ENCODE results near the gene NEK4. TPM values are rescaled to one million over a fixed set of nuclear protein-coding genes. Genes with fewer than 3 reads are reported as not detected.

Gene NEK4
- total and polyA plus RNA-seq, 2 of the 13 experiments (the other 11 are each of a cell fraction or from before 2014, with no cell fraction given) = 16.5 to 38.0 TPM

DNA sequence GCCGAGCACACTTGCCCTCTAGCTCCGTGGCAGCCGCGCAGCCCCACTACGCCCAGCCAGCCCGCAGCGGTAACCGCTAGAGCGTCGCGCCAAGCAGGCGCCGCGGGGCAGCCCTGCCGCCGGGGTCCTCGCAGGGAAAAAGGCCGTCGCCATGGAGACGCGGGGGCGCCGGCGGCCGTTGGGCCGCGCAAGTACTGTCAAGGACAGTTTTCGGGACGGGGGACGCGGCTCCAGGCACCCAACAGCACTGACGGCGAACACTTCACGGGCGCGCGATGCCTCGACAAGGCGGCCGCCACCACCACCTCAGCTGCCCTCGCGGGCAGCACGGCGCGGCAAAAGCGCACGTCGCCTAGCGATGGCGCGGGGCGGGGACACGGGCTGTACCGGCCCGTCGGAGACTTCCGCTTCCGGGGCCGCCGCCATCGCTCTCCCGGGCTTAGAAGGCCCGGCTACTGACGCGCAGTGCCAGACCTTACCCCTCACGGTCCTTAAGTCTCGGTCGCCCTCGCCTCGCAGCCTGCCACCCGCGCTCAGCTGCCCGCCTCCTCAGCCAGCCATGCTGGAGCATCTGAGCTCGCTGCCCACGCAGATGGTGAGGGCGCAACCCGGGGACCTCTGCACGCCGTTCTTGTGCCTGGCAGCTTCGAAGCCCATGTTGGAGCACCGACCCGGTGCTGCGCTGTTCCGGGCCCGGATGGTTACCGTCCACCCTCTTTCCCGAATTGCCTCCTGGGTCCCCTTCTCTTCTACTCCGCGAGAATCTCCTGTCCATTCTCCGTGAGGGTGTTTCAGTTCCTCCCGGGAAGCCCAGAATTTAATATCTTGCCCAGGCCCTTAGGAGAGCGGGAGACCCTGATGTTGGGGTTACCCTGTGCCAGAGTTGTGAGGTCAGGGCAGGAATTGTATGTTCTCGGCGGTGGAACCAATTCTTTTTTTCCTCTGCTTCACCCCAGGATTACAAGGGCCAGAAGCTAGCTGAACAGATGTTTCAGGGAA lies 64.8 kb downstream of the NEK4 start, which contains the start of the genes GLT8D1 and SPCS1 (continued):
- TF ChIP-seq, protein P1, sequence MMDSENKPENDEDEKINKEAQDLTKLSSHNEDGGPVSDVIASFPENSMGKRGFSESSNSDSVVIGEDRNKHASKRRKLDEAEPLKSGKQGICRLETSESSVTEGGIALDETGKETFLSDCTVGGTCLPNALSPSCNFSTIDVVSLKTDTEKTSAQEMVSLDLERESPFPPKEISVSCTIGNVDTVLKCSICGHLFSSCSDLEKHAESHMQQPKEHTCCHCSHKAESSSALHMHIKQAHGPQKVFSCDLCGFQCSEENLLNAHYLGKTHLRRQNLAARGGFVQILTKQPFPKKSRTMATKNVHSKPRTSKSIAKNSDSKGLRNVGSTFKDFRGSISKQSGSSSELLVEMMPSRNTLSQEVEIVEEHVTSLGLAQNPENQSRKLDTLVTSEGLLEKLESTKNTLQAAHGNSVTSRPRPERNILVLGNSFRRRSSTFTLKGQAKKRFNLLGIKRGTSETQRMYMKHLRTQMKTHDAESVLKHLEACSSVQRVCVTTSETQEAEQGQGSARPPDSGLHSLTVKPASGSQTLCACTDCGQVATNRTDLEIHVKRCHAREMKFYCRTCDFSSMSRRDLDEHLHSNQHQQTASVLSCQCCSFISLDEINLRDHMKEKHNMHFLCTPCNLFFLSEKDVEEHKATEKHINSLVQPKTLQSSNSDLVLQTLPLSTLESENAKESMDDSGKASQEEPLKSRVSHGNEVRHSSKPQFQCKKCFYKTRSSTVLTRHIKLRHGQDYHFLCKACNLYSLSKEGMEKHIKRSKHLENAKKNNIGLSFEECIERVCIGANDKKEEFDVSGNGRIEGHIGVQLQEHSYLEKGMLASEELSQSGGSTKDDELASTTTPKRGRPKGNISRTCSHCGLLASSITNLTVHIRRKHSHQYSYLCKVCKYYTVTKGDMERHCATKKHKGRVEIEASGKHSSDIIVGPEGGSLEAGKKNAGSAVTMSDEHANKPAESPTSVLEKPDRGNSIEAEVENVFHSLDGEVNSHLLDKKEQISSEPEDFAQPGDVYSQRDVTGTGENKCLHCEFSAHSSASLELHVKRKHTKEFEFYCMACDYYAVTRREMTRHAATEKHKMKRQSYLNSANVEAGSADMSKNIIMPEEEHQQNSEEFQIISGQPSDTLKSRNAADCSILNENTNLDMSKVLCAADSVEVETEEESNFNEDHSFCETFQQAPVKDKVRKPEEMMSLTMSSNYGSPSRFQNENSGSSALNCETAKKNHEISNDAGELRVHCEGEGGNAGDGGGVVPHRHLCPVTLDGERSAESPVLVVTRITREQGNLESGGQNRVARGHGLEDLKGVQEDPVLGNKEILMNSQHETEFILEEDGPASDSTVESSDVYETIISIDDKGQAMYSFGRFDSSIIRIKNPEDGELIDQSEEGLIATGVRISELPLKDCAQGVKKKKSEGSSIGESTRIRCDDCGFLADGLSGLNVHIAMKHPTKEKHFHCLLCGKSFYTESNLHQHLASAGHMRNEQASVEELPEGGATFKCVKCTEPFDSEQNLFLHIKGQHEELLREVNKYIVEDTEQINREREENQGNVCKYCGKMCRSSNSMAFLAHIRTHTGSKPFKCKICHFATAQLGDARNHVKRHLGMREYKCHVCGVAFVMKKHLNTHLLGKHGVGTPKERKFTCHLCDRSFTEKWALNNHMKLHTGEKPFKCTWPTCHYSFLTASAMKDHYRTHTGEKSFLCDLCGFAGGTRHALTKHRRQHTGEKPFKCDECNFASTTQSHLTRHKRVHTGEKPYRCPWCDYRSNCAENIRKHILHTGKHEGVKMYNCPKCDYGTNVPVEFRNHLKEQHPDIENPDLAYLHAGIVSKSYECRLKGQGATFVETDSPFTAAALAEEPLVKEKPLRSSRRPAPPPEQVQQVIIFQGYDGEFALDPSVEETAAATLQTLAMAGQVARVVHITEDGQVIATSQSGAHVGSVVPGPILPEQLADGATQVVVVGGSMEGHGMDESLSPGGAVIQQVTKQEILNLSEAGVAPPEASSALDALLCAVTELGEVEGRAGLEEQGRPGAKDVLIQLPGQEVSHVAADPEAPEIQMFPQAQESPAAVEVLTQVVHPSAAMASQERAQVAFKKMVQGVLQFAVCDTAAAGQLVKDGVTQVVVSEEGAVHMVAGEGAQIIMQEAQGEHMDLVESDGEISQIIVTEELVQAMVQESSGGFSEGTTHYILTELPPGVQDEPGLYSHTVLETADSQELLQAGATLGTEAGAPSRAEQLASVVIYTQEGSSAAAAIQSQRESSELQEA (CRISPR knock-in tag; IDR thresholded peaks at IDR 0.05; ENCODE audit: not compliant biosample characterization) = peak; percentile 54
- TF ChIP-seq, protein P2, sequence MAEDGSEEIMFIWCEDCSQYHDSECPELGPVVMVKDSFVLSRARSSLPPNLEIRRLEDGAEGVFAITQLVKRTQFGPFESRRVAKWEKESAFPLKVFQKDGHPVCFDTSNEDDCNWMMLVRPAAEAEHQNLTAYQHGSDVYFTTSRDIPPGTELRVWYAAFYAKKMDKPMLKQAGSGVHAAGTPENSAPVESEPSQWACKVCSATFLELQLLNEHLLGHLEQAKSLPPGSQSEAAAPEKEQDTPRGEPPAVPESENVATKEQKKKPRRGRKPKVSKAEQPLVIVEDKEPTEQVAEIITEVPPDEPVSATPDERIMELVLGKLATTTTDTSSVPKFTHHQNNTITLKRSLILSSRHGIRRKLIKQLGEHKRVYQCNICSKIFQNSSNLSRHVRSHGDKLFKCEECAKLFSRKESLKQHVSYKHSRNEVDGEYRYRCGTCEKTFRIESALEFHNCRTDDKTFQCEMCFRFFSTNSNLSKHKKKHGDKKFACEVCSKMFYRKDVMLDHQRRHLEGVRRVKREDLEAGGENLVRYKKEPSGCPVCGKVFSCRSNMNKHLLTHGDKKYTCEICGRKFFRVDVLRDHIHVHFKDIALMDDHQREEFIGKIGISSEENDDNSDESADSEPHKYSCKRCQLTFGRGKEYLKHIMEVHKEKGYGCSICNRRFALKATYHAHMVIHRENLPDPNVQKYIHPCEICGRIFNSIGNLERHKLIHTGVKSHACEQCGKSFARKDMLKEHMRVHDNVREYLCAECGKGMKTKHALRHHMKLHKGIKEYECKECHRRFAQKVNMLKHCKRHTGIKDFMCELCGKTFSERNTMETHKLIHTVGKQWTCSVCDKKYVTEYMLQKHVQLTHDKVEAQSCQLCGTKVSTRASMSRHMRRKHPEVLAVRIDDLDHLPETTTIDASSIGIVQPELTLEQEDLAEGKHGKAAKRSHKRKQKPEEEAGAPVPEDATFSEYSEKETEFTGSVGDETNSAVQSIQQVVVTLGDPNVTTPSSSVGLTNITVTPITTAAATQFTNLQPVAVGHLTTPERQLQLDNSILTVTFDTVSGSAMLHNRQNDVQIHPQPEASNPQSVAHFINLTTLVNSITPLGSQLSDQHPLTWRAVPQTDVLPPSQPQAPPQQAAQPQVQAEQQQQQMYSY (CRISPR knock-in tag; IDR thresholded peaks at IDR 0.05) = no peak; the same call in 1 of the 2 replicates
- TF ChIP-seq SNRNP70 (IDR thresholded peaks at IDR 0.05; ENCODE audit: low read depth, low read length) (no peak), HMGA1 (CRISPR knock-in tag; conservative IDR thresholded peaks at IDR 0.05) (no peak), MATR3 (CRISPR knock-in tag; IDR thresholded peaks at IDR 0.05) (no peak), ZSCAN21 (CRISPR knock-in tag; IDR thresholded peaks at IDR 0.05; ENCODE audit: borderline replicate concordance) (peak; percentile 77; the same call in 1 of the 2 replicates), PCBP2 (optimal IDR thresholded peaks at IDR 0.05; ENCODE audit: low read depth, low read length, poor library complexity, severe bottlenecking) (no peak), ZNF232 (CRISPR knock-in tag; IDR thresholded peaks at IDR 0.05; ENCODE audit: borderline replicate concordance) (peak; percentile 84), THAP7 (CRISPR knock-in tag; IDR thresholded peaks at IDR 0.05) (0 out of 2 replicates have a peak, but pooled peaks have one; percentile 77), ZNF10 (CRISPR knock-in tag; IDR thresholded peaks at IDR 0.05; ENCODE audit: borderline replicate concordance, low read depth) (no peak)
- TF ChIP-seq, protein P3, sequence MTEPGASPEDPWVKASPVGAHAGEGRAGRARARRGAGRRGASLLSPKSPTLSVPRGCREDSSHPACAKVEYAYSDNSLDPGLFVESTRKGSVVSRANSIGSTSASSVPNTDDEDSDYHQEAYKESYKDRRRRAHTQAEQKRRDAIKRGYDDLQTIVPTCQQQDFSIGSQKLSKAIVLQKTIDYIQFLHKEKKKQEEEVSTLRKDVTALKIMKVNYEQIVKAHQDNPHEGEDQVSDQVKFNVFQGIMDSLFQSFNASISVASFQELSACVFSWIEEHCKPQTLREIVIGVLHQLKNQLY (CRISPR knock-in tag; IDR thresholded peaks at IDR 0.05) = no peak
- TF ChIP-seq, protein P4, sequence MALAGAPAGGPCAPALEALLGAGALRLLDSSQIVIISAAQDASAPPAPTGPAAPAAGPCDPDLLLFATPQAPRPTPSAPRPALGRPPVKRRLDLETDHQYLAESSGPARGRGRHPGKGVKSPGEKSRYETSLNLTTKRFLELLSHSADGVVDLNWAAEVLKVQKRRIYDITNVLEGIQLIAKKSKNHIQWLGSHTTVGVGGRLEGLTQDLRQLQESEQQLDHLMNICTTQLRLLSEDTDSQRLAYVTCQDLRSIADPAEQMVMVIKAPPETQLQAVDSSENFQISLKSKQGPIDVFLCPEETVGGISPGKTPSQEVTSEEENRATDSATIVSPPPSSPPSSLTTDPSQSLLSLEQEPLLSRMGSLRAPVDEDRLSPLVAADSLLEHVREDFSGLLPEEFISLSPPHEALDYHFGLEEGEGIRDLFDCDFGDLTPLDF (CRISPR knock-in tag; IDR thresholded peaks at IDR 0.05) = peak; percentile 81

Measured in HepG2 (cell line).